ENCODE measurements around the gene HMHB1. TPM values are rescaled to one million over a fixed set of nuclear protein-coding genes. Genes with fewer than 3 reads are reported as not detected.

The HMHB1 gene
- total and polyA plus RNA-seq, 2 experiments from 2014 or later: not detected

DNA sequence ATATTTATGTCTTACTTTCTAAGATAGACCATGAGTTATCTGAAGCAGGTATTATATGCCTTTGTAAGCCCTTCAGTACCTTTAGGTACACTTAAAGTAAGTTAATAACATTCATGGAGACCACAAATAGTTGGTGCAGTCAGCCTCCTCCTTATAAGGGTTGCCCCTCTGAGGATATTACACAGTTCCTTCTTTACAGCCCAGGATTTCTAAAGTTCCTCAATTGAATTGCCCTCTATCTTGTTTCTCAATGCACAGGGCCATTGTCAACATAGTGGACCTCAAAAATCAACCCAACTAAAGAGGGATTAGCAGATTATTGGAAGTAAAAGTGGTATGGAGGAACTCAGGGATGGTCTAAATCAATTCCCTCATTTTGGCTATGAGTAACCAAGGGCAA, 50.3 kb downstream of the HMHB1 start:
- no peak overlapping the region for H3K4me3 ChIP-seq
- in situ Hi-C loops (cut with MboI): no loop called here

DNA sequence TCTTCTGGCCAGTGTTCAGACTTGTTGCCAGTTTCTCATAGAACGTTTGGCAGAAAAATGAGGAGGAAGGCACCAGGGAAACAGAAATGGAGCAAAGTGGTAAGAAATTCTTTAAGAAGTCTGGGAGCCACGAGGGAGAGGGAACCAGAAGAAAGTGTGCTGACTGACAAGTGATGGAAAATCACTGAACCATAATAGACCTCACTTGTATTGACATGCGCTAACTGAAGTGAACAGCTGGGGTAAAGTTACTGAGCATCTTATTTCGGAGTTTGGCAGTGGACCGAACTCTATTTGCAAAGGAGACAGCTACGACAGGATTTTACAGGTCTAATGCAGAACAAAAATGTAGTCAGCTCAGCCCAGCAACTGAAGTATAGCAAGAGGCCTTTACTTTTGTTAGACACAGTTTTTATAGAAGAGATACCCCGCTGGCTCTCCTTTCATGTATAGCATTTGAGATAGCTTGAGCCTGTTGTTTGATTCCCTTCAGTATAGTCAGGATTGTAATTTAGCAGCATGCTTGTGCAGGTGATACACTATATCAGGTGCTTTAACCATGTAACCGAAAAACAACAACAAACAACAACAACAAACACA, 53.6 kb downstream of the HMHB1 start:
- Histone ChIP-seq H3K9me3 (ENCODE audit: low read depth) (no peaks in the 10 kb centered on the region), H3K27ac (no peak overlapping the region), H3K4me1 (ENCODE audit: insufficient read depth) (no peaks in the 10 kb centered on the region), H3K36me3 (ENCODE audit: low read depth) (no peaks in the 10 kb centered on the region), H4K20me1 (ENCODE audit: insufficient read depth) (no peaks in the 10 kb centered on the region), H3K4me3 (no peak overlapping the region), H3F3A (ENCODE audit: insufficient read depth) (no peaks in the 10 kb centered on the region), H3K4me2 (ENCODE audit: unreplicated experiment) (no peak overlapping the region), H3K27me3 (replicated peaks; ENCODE audit: insufficient read depth) (no peaks in the 10 kb centered on the region), H3K79me2 (ENCODE audit: insufficient read depth) (no peaks in the 10 kb centered on the region), H2AFZ (peak overlapping the region; percentile 33), H3K9ac (no peak overlapping the region), H3K9me2 (ENCODE audit: insufficient read depth) (no peaks in the 10 kb centered on the region)
- in situ Hi-C loops (cut with MboI): no loop called here
- DNase-seq: no peak
- TF ChIP-seq EZH2phosphoT487 (IDR thresholded peaks at IDR 0.05; ENCODE audit: insufficient read depth, low read depth): no peak
- TF ChIP-seq EZH2 (IDR thresholded peaks at IDR 0.05; ENCODE audit: insufficient read depth, poor library complexity, severe bottlenecking): no peak
- WGBS, 2 experiments (ENCODE audit: low coverage in 1 of 2, low lambda C conversion rate in 2 of 2, missing lambda C conversion rate in 2 of 2): 49 to 51% methylated on average over 8 of the region's 8 CpGs

More for the DNA sequence above, 50.3 kb downstream of the HMHB1 start:
- H4K20me1 ChIP-seq (ENCODE audit: insufficient read depth): no peaks in the 10 kb centered on the region
- no peaks in the 10 kb centered on the region for H3K27me3 ChIP-seq (replicated peaks; ENCODE audit: insufficient read depth)
- no peaks in the 10 kb centered on the region for H3K79me2 ChIP-seq (ENCODE audit: insufficient read depth)
- H3K4me2 ChIP-seq (ENCODE audit: unreplicated experiment): no peak overlapping the region
- no peak overlapping the region for H3K9ac ChIP-seq
- no peaks in the 10 kb centered on the region for H3K36me3 ChIP-seq (ENCODE audit: low read depth)
- H3K9me3 ChIP-seq (ENCODE audit: low read depth): no peaks in the 10 kb centered on the region
- TF ChIP-seq EZH2phosphoT487 (IDR thresholded peaks at IDR 0.05; ENCODE audit: insufficient read depth, low read depth) (no peak), EZH2 (IDR thresholded peaks at IDR 0.05; ENCODE audit: insufficient read depth, poor library complexity, severe bottlenecking) (no peak)
- H3K9me2 ChIP-seq (ENCODE audit: insufficient read depth): no peaks in the 10 kb centered on the region
- H3K4me1 ChIP-seq (ENCODE audit: insufficient read depth): no peaks in the 10 kb centered on the region
- H3F3A ChIP-seq (ENCODE audit: insufficient read depth): no peaks in the 10 kb centered on the region
- no peak overlapping the region for H2AFZ ChIP-seq
- no peak for DNase-seq
- no peak overlapping the region for H3K27ac ChIP-seq
